OCI-LY1 (cell line): ENCODE data around the gene TAF7L.

Source experiments
- H2AFZ ChIP-seq: fragments of 200-600 bp; sonication (generic), shearing (Covaris generic); 2 replicates; pipeline ENCODE4 v1.6.0; 2014; ENCODE audit warnings: antibody characterized with exemption, mild to moderate bottlenecking, low read length
- H3F3A ChIP-seq: fragments of 200-600 bp; sonication (generic), shearing (Covaris generic); 2 replicates; pipeline ENCODE4 v1.6.0; 2014; ENCODE audit warnings: mild to moderate bottlenecking, antibody characterized with exemption, low read length, moderate library complexity; ENCODE audit not compliant: insufficient read depth
- H3K27ac ChIP-seq: fragments of 200-600 bp; sonication (generic); 2 replicates; pipeline ENCODE4 v1.5.1; 2014; ENCODE audit warnings: low read length, mixed run types, mild to moderate bottlenecking, low read depth; ENCODE audit not compliant: poor library complexity, severe bottlenecking
- H3K27me3 ChIP-seq: fragments of 200-600 bp; sonication (generic); 2 replicates; pipeline ENCODE4 v1.6.0; 2014; ENCODE audit warnings: antibody characterized with exemption, mild to moderate bottlenecking, low read length, moderate library complexity; ENCODE audit not compliant: insufficient read depth
- H3K36me3 ChIP-seq: fragments of 200-600 bp; sonication (generic); 2 replicates; pipeline ENCODE4 v1.6.1; 2014; ENCODE audit warnings: mild to moderate bottlenecking, antibody characterized with exemption, low read length, moderate library complexity, mixed read lengths; ENCODE audit not compliant: insufficient read depth
- H3K4me1 ChIP-seq: fragments of 200-600 bp; sonication (generic); 2 replicates; pipeline ENCODE4 v1.5.1; 2014; ENCODE audit warnings: mild to moderate bottlenecking, low read length, moderate library complexity; ENCODE audit not compliant: insufficient read depth, severe bottlenecking
- H3K4me2 ChIP-seq: fragments of 200-600 bp; sonication (generic), shearing (Covaris generic); 2 replicates; pipeline ENCODE4 v1.6.1; 2014; ENCODE audit warnings: low read length
- H3K4me3 ChIP-seq: fragments of 200-600 bp; sonication (generic); 2 replicates; pipeline ENCODE4 v1.5.1; 2014; ENCODE audit warnings: low read length, low read depth, mild to moderate bottlenecking, mixed read lengths; ENCODE audit not compliant: poor library complexity, severe bottlenecking
- H3K79me2 ChIP-seq: fragments of 200-600 bp; shearing (Covaris generic); 2 replicates; pipeline ENCODE4 v1.6.1; 2016; ENCODE audit warnings: mixed run types, low read length, mixed read lengths; ENCODE audit not compliant: insufficient read depth
- H3K9ac ChIP-seq: fragments of 200-600 bp; sonication (generic), shearing (Covaris generic); 2 replicates; pipeline ENCODE4 v1.6.1; 2014; ENCODE audit warnings: mild to moderate bottlenecking, low read length, mixed read lengths
- H3K9me2 ChIP-seq: fragments of 200-600 bp; sonication (generic), shearing (Covaris generic); 2 replicates; pipeline ENCODE4 v1.6.1; 2014; ENCODE audit warnings: low read depth, mild to moderate bottlenecking, low read length, mixed read lengths
- H3K9me3 ChIP-seq: fragments of 200-600 bp; shearing (Covaris generic); 2 replicates; pipeline ENCODE4 v1.6.1; 2014; ENCODE audit warnings: low read length, mixed read lengths
- H4K20me1 ChIP-seq: fragments of 200-600 bp; sonication (generic), shearing (Covaris generic); 2 replicates; pipeline ENCODE4 v1.6.0; 2016; ENCODE audit warnings: mild to moderate bottlenecking, low read length; ENCODE audit not compliant: insufficient read depth
- CTCF ChIP-seq: fragments of 200-600 bp; sonication (generic), shearing (Covaris generic); IDR thresholded peaks from 2 replicates; pipeline ENCODE4 v1.5.1; 2017; ENCODE audit warnings: mild to moderate bottlenecking, antibody characterized with exemption, low read length, moderate library complexity, mixed read lengths
- EZH2 ChIP-seq: fragments of 200-600 bp; sonication (generic), shearing (Covaris generic); IDR thresholded peaks from 2 replicates; pipeline ENCODE4 v1.8.0; 2017; ENCODE audit warnings: borderline replicate concordance, mixed run types, mild to moderate bottlenecking, antibody characterized with exemption, low read length, moderate library complexity, mixed read lengths

The TAF7L gene

DNA sequence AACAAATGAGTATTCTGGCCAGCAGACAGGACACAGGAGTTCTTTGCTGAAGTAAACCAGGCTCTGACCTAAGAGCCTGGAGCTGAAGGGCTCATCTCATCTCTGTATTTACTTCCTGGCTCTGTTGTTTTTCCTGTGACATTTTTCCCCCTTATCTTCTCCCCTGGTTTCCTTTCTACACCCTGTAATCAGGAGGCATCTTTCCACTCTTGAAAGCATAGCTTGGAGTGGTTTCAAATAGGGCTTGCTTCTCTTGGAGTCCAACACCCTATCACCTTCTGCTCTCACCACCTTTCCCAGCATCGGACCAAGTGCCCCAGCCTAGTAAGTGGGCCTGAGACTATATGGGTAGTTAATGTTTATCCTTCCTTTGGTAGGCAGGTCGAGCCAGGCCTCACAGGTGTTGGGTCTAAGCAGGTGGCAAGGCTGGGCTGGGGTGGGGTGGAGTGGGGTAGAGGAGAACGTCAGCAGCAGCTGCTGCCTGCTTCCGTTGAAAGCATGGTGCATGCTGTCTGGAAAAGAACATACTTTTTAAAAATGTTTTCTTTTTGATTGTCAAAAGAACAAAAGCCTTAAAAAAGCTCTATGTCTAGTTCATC lies 70.4 kb downstream of the TAF7L start:
- Histone ChIP-seq H3K79me2 (no peaks in the 10 kb centered on the region), H3K9me2 (no peaks in the 10 kb centered on the region), H4K20me1 (no peaks in the 10 kb centered on the region), H3K27ac (peak overlapping the region; percentile 98), H3K9ac (peak overlapping the region; percentile 70), H3K9me3 (no peaks in the 10 kb centered on the region), H3K36me3 (no peaks in the 10 kb centered on the region), H3K4me1 (peaks cover 73% of the 10 kb centered on the region), H2AFZ (no peak overlapping the region), H3F3A (no peaks in the 10 kb centered on the region), H3K4me2 (peak overlapping the region; percentile 62), H3K27me3 (no peaks in the 10 kb centered on the region), H3K4me3 (peak overlapping the region; percentile 45)
- no peak for TF ChIP-seq CTCF
- no peak for TF ChIP-seq EZH2

DNA sequence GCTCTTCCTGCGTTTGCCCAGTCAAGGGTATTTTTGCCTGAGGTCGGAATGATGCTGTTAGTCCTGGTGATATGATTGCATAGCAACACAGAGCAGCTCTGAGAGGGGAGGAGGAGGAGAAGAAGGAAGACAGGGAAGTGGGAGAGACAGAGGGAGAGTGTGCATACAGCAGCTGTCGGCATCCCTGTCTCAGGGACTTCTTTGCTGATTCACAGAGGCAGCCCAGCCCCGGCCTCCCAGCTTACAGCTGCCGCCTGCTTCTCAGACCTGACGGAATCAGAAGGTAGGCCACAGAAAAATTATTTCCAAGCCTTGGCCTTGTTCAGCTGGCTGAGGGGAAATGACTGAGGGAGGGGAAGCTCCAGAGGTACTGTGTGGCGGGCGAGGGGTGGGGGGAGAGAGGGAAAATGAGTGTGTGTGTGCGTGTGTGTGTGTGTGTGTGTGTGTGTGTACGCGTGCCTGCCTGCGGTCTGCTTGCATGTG lies 71.2 kb downstream of the TAF7L start:
- no peaks in the 10 kb centered on the region for H3K9me3 ChIP-seq
- peak overlapping the region; percentile 98 for H3K27ac ChIP-seq
- no peaks in the 10 kb centered on the region for H3K9me2 ChIP-seq
- peak overlapping the region; percentile 45 for H3K4me3 ChIP-seq
- H3K27me3 ChIP-seq: no peaks in the 10 kb centered on the region
- peak overlapping the region; percentile 62 for H3K4me2 ChIP-seq
- H3K4me1 ChIP-seq: peaks cover 81% of the 10 kb centered on the region
- no peak for TF ChIP-seq CTCF
- H3K9ac ChIP-seq: peak overlapping the region; percentile 62
- H3K79me2 ChIP-seq: no peaks in the 10 kb centered on the region
- no peaks in the 10 kb centered on the region for H4K20me1 ChIP-seq
- no peaks in the 10 kb centered on the region for H3F3A ChIP-seq
- H3K36me3 ChIP-seq: no peaks in the 10 kb centered on the region
- H2AFZ ChIP-seq: no peak overlapping the region

DNA sequence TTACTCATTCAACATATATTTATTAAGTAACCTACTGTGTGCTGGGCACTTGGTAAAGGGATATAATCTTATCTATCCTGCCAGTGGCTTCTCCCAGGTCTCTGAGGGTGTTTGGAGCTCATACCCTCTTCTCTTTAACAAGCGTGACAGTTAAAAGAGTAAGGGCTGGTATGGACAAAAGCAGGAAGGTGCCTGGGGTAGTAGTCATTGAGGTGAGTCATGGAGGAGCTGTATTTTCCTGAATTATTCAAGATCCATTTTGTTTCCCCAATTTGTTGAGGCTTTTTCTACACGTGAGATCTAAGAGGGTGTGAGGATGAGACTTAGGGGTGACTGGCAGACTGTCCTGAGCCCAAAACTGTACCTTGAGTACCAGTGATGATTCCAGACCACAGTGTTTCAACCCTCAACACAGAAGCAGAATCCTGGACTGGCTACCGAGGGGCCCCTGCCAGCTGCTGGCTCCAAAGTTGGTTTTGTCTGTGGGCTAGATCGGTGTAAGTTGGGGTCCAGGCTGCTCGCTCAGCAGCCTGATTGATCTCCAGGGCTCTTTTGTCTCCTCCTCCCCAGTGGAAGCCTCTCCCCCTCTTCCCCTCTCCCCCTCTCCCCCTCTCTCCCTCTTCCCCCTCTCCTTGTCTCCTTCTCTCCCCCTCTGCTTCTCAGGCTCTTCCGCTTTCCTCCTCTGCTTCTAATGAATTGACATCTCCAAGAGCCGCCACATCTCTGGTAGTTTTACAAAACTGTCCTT lies 71.8 kb downstream of the TAF7L start, which contains the start of gene DRP2:
Gene DRP2, plus strand, starts transcription at position 671 of the 748 bp plus-strand sequence. CDS start 11,862 bp downstream, outside the sequence.
- Histone ChIP-seq H3K9ac (peak within 1 kb of the TSS; percentile 70), H3K4me3 (peak within 1 kb of the TSS; percentile 45), H3K9me3 (no peaks in the 10 kb centered on the region), H3K36me3 (no peaks in the 10 kb centered on the region), H3K27ac (peak within 1 kb of the TSS; percentile 98), H2AFZ (no peak within 1 kb of the TSS), H3K79me2 (no peaks in the 10 kb centered on the region), H4K20me1 (no peaks in the 10 kb centered on the region), H3K4me1 (peaks cover 83% of the 10 kb centered on the region), H3K4me2 (peak within 1 kb of the TSS; percentile 62), H3K27me3 (no peaks in the 10 kb centered on the region), H3K9me2 (no peaks in the 10 kb centered on the region), H3F3A (no peaks in the 10 kb centered on the region)
- TF ChIP-seq CTCF: no peak
- TF ChIP-seq EZH2: no peak
